ENCODE results near the gene FMN1. TPM values are rescaled to one million over a fixed set of nuclear protein-coding genes. Genes with fewer than 3 reads are reported as not detected.

FMN1 gene
- polyA plus RNA-seq, 6 donors from 2014 or later, result 0.33 to 1.0 (median 0.44) TPM; not detected in 1

DNA sequence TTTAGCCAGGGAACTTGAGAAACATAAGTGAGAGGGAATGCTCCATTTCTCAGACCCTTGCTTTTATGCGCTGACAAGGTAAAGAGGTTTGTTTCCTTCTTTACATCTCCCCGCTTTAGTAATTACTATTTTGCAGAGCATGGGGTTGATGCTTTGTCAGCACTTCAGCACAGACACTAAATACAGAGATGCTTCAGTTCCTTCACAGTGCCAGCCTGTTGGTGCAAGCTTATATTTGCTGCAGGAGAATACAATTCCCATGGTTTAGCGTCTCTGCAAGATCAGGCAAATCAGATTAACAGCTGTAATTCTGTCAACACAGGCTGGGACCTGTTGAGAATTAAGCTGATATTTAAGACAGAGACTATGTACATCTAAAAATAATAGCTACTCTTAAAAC lies 2.9 kb downstream of the FMN1 start:
- DNase-seq, result no peak
- Mint-ChIP-seq H3K36me3 (peaks cover 0 to 4% of the 10 kb centered on the region in 2 donors), H3K27ac (no peak overlapping the region), H3K27me3 (peaks cover 21 to 60% (median 27%) of the 10 kb centered on the region in 3 donors), H3K9me3 (peaks cover 0 to 4% (median 0%) of the 10 kb centered on the region in 7 donors), H3K4me1 (peaks cover 10 to 47% (median 15%) of the 10 kb centered on the region in 3 donors), H3K4me3 (no peak overlapping the region)
- no peak for ATAC-seq (ENCODE audit: low read depth in 2 of 2)

DNA sequence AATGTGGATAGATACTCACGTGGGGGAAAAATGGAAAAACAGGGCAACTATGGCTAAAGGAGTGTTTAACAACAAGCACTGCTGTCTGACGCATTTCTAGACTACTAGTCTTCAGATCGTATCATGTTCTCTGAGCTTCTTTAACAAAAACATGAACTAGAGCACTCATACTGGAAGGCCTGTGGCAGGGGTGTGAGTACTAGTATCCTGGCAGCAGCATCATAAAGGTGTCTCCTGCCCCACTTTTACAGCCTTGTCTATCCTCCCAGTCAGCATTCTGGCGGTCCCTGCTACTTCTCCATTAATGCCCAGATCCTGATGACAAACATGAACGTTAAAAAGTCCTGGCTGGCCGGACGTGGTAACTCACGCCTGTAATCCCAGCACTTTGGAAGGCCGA lies 4.0 kb downstream of the FMN1 start:
- peak overlapping the region in 1 of 8 donors; percentile 9 for H3K4me3 Mint-ChIP-seq
- H3K27ac Mint-ChIP-seq, result peak overlapping the region in 1 of 6 donors; percentile 5
- ATAC-seq (ENCODE audit: low read depth in 2 of 2) (no peak), DNase-seq (no peak)
- peaks cover 0 to 4% of the 10 kb centered on the region in 2 donors for H3K36me3 Mint-ChIP-seq
- peaks cover 15 to 52% (median 20%) of the 10 kb centered on the region in 3 donors for H3K27me3 Mint-ChIP-seq
- no peaks in the 10 kb centered on the region for H3K9me3 Mint-ChIP-seq
- peaks cover 10 to 56% (median 15%) of the 10 kb centered on the region in 3 donors for H3K4me1 Mint-ChIP-seq

DNA sequence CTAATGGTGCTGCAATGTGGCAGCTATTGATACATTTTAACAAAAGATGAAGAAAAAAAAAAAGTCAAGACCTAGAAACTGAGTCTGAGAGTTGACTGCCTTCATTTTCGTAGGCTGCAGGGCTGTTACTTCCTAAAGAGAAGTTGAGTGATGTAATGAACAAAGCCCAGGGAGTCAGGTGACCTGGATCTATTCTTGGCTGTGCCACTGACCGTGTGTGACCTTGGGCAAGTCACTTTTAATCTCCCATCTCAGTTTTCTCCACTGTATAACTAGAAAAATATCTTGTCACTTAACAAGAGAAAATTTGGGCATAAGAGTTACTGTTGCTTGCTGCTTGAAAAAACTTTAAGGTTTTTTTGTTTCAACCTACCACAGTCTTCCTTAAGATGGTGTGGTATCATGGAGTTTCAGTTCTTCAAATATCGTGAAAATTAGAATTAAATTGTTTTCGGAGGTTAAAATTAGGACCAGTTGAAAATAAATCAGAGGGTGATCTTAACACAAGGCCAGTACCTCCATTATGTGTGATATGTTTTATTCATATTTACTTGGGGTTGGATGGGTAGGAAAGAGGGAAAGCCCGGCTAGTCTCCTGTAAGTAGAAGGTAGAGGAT lies 5.8 kb downstream of the FMN1 start:
- Mint-ChIP-seq H3K27ac (peak overlapping the region in 5 of 6 donors; percentile 39 to 71 (median 57)), H3K36me3 (peaks cover 0 to 4% of the 10 kb centered on the region in 2 donors), H3K4me1 (peaks cover 0 to 43% (median 4%) of the 10 kb centered on the region in 3 donors), H3K9me3 (no peaks in the 10 kb centered on the region), H3K27me3 (peaks cover 15 to 43% (median 20%) of the 10 kb centered on the region in 3 donors), H3K4me3 (peak overlapping the region in 7 of 8 donors; percentile 6 to 83 (median 53))
- ATAC-seq (ENCODE audit: low read depth in 2 of 2) (peak; percentile 32 to 35), DNase-seq (no peak)

GRCh38 chr15:33188159-33188558 lies 6.4 kb downstream of the FMN1 start:
- peak overlapping the region in 2 of 6 donors; percentile 67 to 71 for H3K27ac Mint-ChIP-seq
- peaks cover 14 to 38% (median 20%) of the 10 kb centered on the region in 3 donors for H3K27me3 Mint-ChIP-seq
- peaks cover 0 to 4% of the 10 kb centered on the region in 2 donors for H3K36me3 Mint-ChIP-seq
- no peaks in the 10 kb centered on the region for H3K9me3 Mint-ChIP-seq
- ATAC-seq (ENCODE audit: low read depth in 2 of 2) (no peak), DNase-seq (no peak)
- peaks cover 0 to 37% (median 4%) of the 10 kb centered on the region in 3 donors for H3K4me1 Mint-ChIP-seq
- peak overlapping the region in 4 of 8 donors; percentile 6 to 83 (median 67) for H3K4me3 Mint-ChIP-seq

DNA sequence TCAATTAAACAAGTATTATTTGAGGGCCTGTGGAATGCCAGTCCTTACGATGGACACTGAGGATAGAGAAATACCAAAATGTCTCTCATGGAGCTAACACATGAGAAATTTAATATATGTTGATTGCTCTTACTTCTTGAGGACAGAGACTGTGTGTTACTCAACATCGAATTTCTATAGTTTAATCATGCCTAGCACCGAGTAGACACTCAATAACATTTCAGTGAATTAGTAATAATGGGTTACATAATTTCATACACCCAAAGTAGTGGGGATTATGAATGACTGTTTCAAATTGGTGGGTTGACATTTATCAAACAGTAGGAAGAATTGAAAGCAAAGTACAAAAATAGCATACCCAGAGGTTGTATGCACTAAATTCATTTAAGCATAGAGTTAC lies 11.2 kb downstream of the FMN1 start:
- no peak overlapping the region for H3K4me3 Mint-ChIP-seq
- H3K27me3 Mint-ChIP-seq, result peaks cover 0 to 9% (median 5%) of the 10 kb centered on the region in 3 donors
- H3K36me3 Mint-ChIP-seq, result peaks cover 0 to 1% of the 10 kb centered on the region in 2 donors
- H3K9me3 Mint-ChIP-seq, result peaks cover 0 to 2% (median 0%) of the 10 kb centered on the region in 7 donors
- H3K27ac Mint-ChIP-seq, result no peak overlapping the region
- DNase-seq, result no peak
- H3K4me1 Mint-ChIP-seq, result peaks cover 0 to 27% (median 2%) of the 10 kb centered on the region in 3 donors
- no peak for ATAC-seq (ENCODE audit: low read depth in 2 of 2)

DNA sequence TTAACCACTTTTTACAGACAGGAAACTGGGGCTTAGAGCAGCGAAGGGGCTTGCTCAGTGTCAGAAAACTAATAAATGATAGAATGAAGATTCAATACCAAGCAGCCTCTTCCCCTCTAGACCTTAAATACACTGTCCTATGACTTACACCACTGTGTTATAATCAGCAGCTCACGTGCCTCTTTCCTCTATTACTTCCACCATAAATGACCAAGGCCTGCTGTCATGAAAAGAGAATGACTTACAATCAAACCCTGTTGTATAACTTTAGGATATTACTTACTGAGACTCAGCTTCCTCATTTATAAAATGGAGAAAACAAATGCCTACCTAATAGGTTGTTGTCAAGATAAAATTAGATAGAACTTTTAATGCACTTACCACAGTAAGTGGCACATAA lies 11.6 kb downstream of the FMN1 start:
- Mint-ChIP-seq H3K4me1 (peaks cover 0 to 23% (median 0%) of the 10 kb centered on the region in 3 donors), H3K9me3 (peaks cover 0 to 2% (median 0%) of the 10 kb centered on the region in 7 donors), H3K27me3 (peaks cover 0 to 9% (median 5%) of the 10 kb centered on the region in 3 donors), H3K36me3 (no peaks in the 10 kb centered on the region), H3K4me3 (no peak overlapping the region), H3K27ac (no peak overlapping the region)
- no peak for ATAC-seq (ENCODE audit: low read depth in 2 of 2)
- DNase-seq, result no peak

- ATAC-seq (ENCODE audit: low read depth in 2 of 2) (no peak), DNase-seq (no peak)
- Mint-ChIP-seq H3K9me3 (peaks cover 0 to 2% (median 0%) of the 10 kb centered on the region in 7 donors), H3K4me1 (peaks cover 0 to 17% (median 0%) of the 10 kb centered on the region in 3 donors), H3K27me3 (peaks cover 0 to 9% (median 3%) of the 10 kb centered on the region in 3 donors), H3K27ac (peak overlapping the region in 1 of 6 donors; percentile 14), H3K36me3 (no peaks in the 10 kb centered on the region), H3K4me3 (no peak overlapping the region)
Observed at GRCh38 chr15:33182278-33182905, 12.1 kb downstream of the FMN1 start.

GRCh38 chr15:33179874-33180273 lies 14.6 kb downstream of the FMN1 start:
- ATAC-seq (ENCODE audit: low read depth in 2 of 2), result no peak
- H3K4me1 Mint-ChIP-seq, result no peaks in the 10 kb centered on the region
- H3K9me3 Mint-ChIP-seq, result peaks cover 0 to 2% (median 0%) of the 10 kb centered on the region in 7 donors
- H3K4me3 Mint-ChIP-seq, result no peak overlapping the region
- H3K27me3 Mint-ChIP-seq, result peaks cover 0 to 9% (median 0%) of the 10 kb centered on the region in 3 donors
- no peak for DNase-seq
- H3K27ac Mint-ChIP-seq, result no peak overlapping the region
- H3K36me3 Mint-ChIP-seq, result peaks cover 0 to 4% of the 10 kb centered on the region in 2 donors

DNA sequence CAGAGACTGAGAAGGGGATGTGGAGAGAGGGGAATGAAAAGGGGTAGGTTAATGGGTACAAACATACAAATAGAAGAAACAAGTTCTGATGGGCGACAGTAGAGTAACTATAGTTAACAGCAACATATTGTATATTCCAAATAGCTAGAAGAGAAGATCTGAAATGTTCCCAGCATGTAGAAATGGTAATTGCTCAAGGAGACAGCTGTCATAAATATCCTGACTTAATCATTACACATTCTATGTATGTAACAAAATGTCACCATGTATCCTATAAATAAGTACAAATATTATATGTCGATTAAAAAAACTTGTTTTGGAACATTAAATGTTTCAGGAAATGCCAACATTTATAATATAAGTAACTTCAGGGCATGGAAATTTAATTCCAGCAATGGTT lies 23.3 kb downstream of the FMN1 start:
- no peaks in the 10 kb centered on the region for H3K4me1 Mint-ChIP-seq
- H3K27ac Mint-ChIP-seq, result no peak overlapping the region
- DNase-seq (no peak), ATAC-seq (ENCODE audit: low read depth in 2 of 2) (no peak)
- no peak overlapping the region for H3K4me3 Mint-ChIP-seq
- peaks cover 4 to 16% (median 12%) of the 10 kb centered on the region in 3 donors for H3K27me3 Mint-ChIP-seq
- H3K36me3 Mint-ChIP-seq, result peaks cover 0 to 15% of the 10 kb centered on the region in 2 donors
- H3K9me3 Mint-ChIP-seq, result peaks cover 0 to 10% (median 2%) of the 10 kb centered on the region in 7 donors

GRCh38 chr15:33169625-33170024 lies 24.9 kb downstream of the FMN1 start:
- Mint-ChIP-seq H3K9me3 (peaks cover 0 to 10% (median 2%) of the 10 kb centered on the region in 7 donors), H3K4me3 (no peak overlapping the region), H3K27ac (no peak overlapping the region), H3K27me3 (peaks cover 4 to 16% (median 12%) of the 10 kb centered on the region in 3 donors), H3K36me3 (peaks cover 0 to 11% of the 10 kb centered on the region in 2 donors), H3K4me1 (no peaks in the 10 kb centered on the region)
- no peak for DNase-seq
- no peak for ATAC-seq (ENCODE audit: low read depth in 2 of 2)

- H3K9me3 Mint-ChIP-seq, result peaks cover 0 to 10% (median 2%) of the 10 kb centered on the region in 7 donors
- H3K27ac Mint-ChIP-seq, result no peak overlapping the region
- no peak for ATAC-seq (ENCODE audit: low read depth in 2 of 2)
Observed at GRCh38 chr15:33168444-33168843, 26.1 kb downstream of the FMN1 start.

GRCh38 chr15:33163816-33164215 lies 30.7 kb downstream of the FMN1 start:
- Mint-ChIP-seq H3K4me3 (no peak overlapping the region), H3K36me3 (peaks cover 4 to 7% of the 10 kb centered on the region in 2 donors), H3K27me3 (peaks cover 4 to 36% (median 5%) of the 10 kb centered on the region in 3 donors), H3K4me1 (peaks cover 0 to 16% (median 0%) of the 10 kb centered on the region in 3 donors), H3K27ac (no peak overlapping the region), H3K9me3 (peaks cover 0 to 10% (median 3%) of the 10 kb centered on the region in 7 donors)
- ATAC-seq (ENCODE audit: low read depth in 2 of 2), result no peak
- DNase-seq, result no peak

More at GRCh38 chr15:33168444-33168843, 26.1 kb downstream of the FMN1 start:
- Mint-ChIP-seq H3K27me3 (peaks cover 4 to 23% (median 12%) of the 10 kb centered on the region in 3 donors), H3K4me1 (no peaks in the 10 kb centered on the region), H3K4me3 (no peak overlapping the region), H3K36me3 (peaks cover 0 to 11% of the 10 kb centered on the region in 2 donors)
- no peak for DNase-seq

- ATAC-seq (ENCODE audit: low read depth in 2 of 2) (no peak), DNase-seq (no peak)
- Mint-ChIP-seq H3K27me3 (peaks cover 0 to 28% (median 13%) of the 10 kb centered on the region in 3 donors), H3K4me3 (peak overlapping the region in 1 of 8 donors; percentile 37), H3K36me3 (peaks cover 0 to 7% of the 10 kb centered on the region in 2 donors), H3K4me1 (peaks cover 0 to 20% (median 0%) of the 10 kb centered on the region in 3 donors), H3K9me3 (peaks cover 0 to 4% (median 0%) of the 10 kb centered on the region in 7 donors), H3K27ac (peak overlapping the region in 2 of 6 donors; percentile 6 to 33)
Observed at GRCh38 chr15:33161209-33161608, 33.3 kb downstream of the FMN1 start.
